Muscle of back (tissue), 11 donors: ENCODE data around the gene KDSR. TPM values are rescaled to one million over a fixed set of nuclear protein-coding genes. Genes with fewer than 3 reads are reported as not detected.
A peak's percentile ranks its signal among the peaks of the same experiment; 100 is the strongest.

ENCODE experiments used
- DNase-seq, 3 donors: peaks; one replicate each; pipeline versions ENCODE4 v3.0.0 to v3.0.0-alpha.2; 2013
- polyA plus RNA-seq, 10 donors: library from polyadenylated mRNA; unstranded; fragments of 120-200 nt; gene quantifications; one replicate each; pipeline ENCODE4 v1.2.1, GENCODE V29; 2013; ENCODE audit not compliant: insufficient read length in 10 of 10

KDSR gene
- polyA plus RNA-seq, 10 donors, result 24.8 to 35.1 (median 27.5) TPM

DNA sequence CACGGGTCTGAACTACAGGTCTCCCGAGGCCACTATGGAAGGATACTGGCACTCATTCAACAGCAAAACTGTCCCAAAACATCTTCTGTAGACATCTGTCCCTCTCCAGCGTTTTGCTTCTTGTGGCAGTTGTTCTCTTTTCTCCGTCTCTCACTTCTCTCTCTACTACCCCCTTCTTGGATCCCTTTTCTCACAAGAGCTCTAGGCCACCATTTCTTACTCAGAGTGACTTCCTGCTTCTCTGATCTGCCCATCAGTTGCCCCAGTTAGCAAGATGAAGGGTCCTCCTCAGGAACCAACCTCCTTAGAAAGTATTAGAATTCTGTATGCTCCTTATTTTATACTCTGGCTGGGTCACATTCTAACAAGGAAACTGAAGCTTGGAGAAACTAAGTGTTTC lies 80.1 kb downstream of the KDSR start:
- no peak for DNase-seq

GRCh38 chr18:63284827-63285733 lies 81.9 kb downstream of the KDSR start:
- peak in 2 of 3 donors; percentile 27 to 84 for DNase-seq

- peak in 1 of 3 donors; percentile 51 for DNase-seq
These were observed 82.7 kb downstream of the KDSR start for GRCh38 chr18:63284173-63284799.

- DNase-seq, result peak in 2 of 3 donors; percentile 34 to 69
These were observed 83.5 kb downstream of the KDSR start for GRCh38 chr18:63283305-63284094.

- DNase-seq, result no peak
These were observed 84.2 kb downstream of the KDSR start for GRCh38 chr18:63282793-63283192.

Other genes with a start within 250 kb of the KDSR start
- gene BCL2, start 47.4 kb downstream of the KDSR start, polyA plus RNA-seq, result 10 to 100 TPM; 14.0 to 22.8 (median 17.6) TPM
- gene VPS4B, start 55.3 kb upstream of the KDSR start, polyA plus RNA-seq, result 10 to 100 TPM; 20.1 to 30.6 (median 26.3) TPM
- 1 to 10 TPM in 2 of 10 donors, not detected in 8; 5.6 to 9.8 TPM for gene SERPINB5, start 109.8 kb upstream of the KDSR start, polyA plus RNA-seq
- gene SERPINB12, start 175.2 kb upstream of the KDSR start, polyA plus RNA-seq, result 1 to 10 TPM in 1 of 10 donors, under 1 TPM in 9; 0.35 to 1.8 (median 0.57) TPM
- gene SERPINB13, start 220.1 kb upstream of the KDSR start, polyA plus RNA-seq, result 1 to 10 TPM in 2 of 10 donors, under 1 TPM in 1, not detected in 7; 0.08 to 4.6 (median 4.0) TPM